GM13976 (cell line): ENCODE measurements around the gene KCNV2.

Experiments
- DNase-seq: peaks from one replicate; pipeline ENCODE4 v3.0.0; 2012; ENCODE audit warnings: low spot score
- in situ Hi-C: fragments of 300-500 bp; cut with MboI; formaldehyde crosslinking; loops from one replicate; pipeline ENCODE4 v1.12.0; 2022; ENCODE audit warnings: low sequenced_read_pairs, mixed read lengths, inconsistent platforms; ENCODE audit not compliant: unreplicated experiment
- TF ChIP-seq, protein P1 (sequence below): IDR thresholded peaks from 2 replicates; pipeline ENCODE4 v1.5.1; 2012; ENCODE audit warnings: borderline replicate concordance, mild to moderate bottlenecking; ENCODE audit not compliant: insufficient read depth; ENCODE audit errors: extremely low read depth, missing control alignments, control extremely low read depth

Gene KCNV2

DNA sequence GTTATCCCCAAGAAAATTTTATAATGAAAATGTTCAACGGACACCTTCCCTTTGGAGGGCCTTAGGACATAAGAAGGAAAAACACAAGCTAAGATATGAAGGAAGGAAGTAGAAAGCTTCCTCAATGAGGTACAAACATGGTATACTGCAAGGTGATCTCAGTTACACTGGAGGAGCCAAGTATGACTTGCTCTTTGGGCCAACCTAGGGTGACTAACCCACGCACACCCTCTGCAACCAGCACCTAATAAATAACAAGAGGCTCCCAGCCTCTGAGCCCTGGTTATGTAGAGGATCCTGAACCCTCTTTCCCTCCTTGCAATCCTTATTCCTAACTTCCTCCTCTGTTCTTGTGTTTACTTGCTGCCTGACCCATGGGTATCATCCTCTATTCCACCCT, 38.3 kb upstream of the KCNV2 start:
- TF ChIP-seq, protein P1, sequence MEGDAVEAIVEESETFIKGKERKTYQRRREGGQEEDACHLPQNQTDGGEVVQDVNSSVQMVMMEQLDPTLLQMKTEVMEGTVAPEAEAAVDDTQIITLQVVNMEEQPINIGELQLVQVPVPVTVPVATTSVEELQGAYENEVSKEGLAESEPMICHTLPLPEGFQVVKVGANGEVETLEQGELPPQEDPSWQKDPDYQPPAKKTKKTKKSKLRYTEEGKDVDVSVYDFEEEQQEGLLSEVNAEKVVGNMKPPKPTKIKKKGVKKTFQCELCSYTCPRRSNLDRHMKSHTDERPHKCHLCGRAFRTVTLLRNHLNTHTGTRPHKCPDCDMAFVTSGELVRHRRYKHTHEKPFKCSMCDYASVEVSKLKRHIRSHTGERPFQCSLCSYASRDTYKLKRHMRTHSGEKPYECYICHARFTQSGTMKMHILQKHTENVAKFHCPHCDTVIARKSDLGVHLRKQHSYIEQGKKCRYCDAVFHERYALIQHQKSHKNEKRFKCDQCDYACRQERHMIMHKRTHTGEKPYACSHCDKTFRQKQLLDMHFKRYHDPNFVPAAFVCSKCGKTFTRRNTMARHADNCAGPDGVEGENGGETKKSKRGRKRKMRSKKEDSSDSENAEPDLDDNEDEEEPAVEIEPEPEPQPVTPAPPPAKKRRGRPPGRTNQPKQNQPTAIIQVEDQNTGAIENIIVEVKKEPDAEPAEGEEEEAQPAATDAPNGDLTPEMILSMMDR: no peak
- DNase-seq: no peak
- in situ Hi-C loops: no loop called here

DNA sequence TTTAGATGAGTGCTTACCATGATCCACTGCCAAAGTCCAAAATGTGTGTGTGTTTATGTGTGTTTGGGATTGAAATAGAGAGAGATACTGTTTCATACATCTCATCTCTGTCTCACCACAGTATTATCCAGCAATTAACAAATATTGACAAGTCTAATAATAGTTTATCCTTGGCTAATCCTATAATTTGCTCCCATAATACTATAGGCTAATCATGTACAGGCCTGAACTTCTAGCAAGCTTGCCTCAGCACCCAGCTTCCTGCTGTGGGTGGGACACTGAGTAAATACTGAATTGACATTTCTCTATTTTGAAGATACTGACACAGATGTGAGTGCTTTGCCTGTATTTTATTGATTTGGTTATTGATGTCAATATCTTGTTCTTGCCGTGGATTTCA, 35.3 kb upstream of the KCNV2 start:
- DNase-seq: no peak
- in situ Hi-C loops: no loop called here
- TF ChIP-seq, protein P1: no peak

DNA sequence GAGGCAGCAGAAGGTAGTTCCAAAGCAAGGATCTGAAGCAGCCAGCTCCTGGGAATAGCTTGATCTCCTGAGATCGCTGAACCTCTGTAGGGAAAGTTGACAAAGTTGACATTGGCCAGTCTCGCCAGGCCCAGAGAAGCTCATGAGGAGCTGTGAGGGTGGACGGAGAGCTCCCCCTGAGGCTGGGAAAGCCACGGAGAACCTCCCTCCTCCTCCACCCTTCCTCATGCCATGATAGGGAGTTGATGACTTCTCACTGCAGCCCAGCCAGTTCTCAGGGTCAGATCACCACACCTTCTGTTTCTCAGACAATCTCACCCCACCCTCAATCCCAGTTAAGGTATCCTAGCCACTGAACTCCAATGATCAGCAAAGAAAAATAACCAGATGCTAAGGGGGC, 30.4 kb upstream of the KCNV2 start:
- TF ChIP-seq, protein P1: no peak
- DNase-seq: no peak
- in situ Hi-C loops: no loop called here

DNA sequence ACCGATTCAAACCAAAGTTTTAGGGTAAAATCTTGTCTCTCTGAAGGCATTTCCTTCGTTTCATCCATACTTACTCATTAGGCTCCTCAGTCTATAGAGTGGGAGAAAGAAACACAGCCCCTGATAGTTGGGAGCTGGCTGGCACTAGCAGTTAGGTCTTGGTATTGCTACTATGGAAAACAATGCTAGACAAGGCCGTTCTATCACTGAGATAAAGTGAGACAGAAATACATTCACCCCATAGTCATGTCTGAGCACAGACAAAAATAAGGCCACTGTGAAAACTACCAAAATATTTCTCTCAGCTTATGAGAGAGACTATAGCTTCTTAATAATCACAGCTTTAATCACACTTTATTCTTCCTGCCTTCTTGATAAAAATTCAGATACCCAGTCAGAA, 28.7 kb upstream of the KCNV2 start:
- no peak for DNase-seq
- TF ChIP-seq, protein P1: no peak
- in situ Hi-C loops: no loop called here

DNA sequence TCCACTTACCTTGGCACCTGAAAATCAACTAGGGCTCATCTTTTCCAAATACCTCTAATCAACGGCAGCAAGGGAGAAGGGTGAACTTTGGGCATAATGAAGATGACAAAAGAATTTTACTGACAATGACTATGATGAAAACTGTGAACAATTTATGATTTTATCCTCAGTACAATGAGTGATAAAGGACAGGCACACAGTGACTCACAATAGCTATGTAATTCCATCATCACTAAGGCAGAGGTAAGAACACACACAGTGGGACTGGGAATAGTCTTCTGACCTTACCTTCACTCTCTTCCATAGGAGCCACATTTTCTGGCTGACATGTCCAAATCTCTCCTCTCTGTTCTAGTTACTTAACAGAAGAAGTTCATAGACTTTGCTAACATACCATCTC, 26.1 kb upstream of the KCNV2 start:
- TF ChIP-seq, protein P1: no peak
- DNase-seq: no peak
- in situ Hi-C loops: no loop called here

DNA sequence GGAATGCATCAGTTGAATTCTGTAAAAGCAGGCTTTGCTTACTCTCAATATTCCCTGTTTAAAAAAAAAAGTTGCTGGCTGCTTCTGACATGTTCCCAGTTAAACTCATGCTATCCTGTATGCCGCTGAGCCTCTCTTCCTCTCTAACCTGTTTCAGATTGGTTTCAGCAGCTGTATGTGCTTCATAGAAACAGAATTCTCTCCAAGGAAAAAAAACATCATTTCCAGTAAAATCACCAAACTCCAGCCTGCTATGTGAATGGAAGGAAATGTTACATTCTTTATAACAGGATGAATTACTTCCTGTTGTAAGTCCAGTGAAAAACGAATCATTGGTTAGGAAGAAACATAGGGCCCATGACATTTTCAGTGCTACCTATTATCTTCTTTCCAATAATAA, 25.7 kb upstream of the KCNV2 start:
- TF ChIP-seq, protein P1: no peak
- in situ Hi-C loops: no loop called here
- no peak for DNase-seq

DNA sequence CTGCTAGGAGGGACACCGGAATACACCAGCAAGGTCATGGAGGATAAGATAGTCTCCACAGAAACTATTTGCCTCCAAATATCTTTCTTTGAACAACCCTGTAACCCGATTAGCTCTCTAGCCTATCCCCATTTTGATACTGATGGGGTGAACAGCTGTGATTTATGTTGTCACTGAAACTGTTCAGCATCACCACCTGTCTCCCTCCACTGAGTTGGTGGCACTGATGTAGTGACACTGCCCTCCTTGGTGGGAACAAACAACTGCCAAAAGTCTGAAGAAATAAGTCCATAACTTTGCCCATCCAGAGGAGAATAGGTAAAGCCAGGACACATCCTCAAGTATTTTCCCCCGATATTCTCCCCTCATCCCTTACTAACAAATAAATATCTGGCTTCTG, 24.3 kb upstream of the KCNV2 start:
- DNase-seq: no peak
- TF ChIP-seq, protein P1: no peak
- in situ Hi-C loops: no loop called here
